IMR-90 (cell line): ENCODE measurements around the gene PSME2. TPM values are rescaled to one million over a fixed set of nuclear protein-coding genes. Genes with fewer than 3 reads are reported as not detected.
A peak's percentile ranks its signal among the peaks of the same experiment; 100 is the strongest.

Experiments used
- ATAC-seq: fragments of 200-7000 bp; cut with Tn5 transposase; 2 replicates; pipeline ENCODE4 v1.9.1; 2020; ENCODE audit warnings: low read depth, mild to moderate bottlenecking, moderate library complexity
- BruUV-seq: library from RNA; stranded (reverse); fragments of 400-500 nt; replicated peaks from 2 replicates; lab custom pipeline; 2021; lab: Mats Ljungman, UMichigan
- CTCF ChIA-PET: fragments of 300-600 bp; formaldehyde crosslinking; extraction: SDS; loops from one replicate; lab custom pipeline; 2021; ENCODE audit warnings: antibody characterized with exemption; lab: Yijun Ruan, JAX
- POLR2A ChIA-PET: fragments of 300-600 bp; sonication (Branson Sonifier 250); formaldehyde crosslinking; loops from one replicate; lab custom pipeline; 2022; ENCODE audit warnings: antibody characterized with exemption; ENCODE audit not compliant: unreplicated experiment; lab: Charles Lee
- DNase-seq: peaks from one replicate; pipeline ENCODE4 v3.0.0; 2013
- H2AFZ ChIP-seq: replicated peaks from 2 replicates; pipeline ENCODE3; 2013; ENCODE audit warnings: low read length, mild to moderate bottlenecking; ENCODE audit not compliant: poor library complexity
- H2AK5ac ChIP-seq: 2 replicates; pipeline ENCODE4 v1.6.1; 2013; ENCODE audit warnings: low read depth, low read length, inconsistent platforms
- H2AK9ac ChIP-seq: replicated peaks from 2 replicates; pipeline ENCODE3; 2013; ENCODE audit warnings: mild to moderate bottlenecking, low read depth, low read length, moderate library complexity; ENCODE audit not compliant: poor library complexity
- H2BK120ac ChIP-seq: 2 replicates; pipeline ENCODE4 v1.6.1; 2013; ENCODE audit warnings: low read depth, low read length, inconsistent platforms
- H2BK15ac ChIP-seq: 3 replicates; pipeline ENCODE4 v1.6.1; 2013; ENCODE audit warnings: low read depth, low read length, inconsistent platforms
- H2BK20ac ChIP-seq: 2 replicates; pipeline ENCODE4 v1.6.1; 2013; ENCODE audit warnings: low read depth, mild to moderate bottlenecking, inconsistent platforms, low read length, moderate library complexity
- H2BK5ac ChIP-seq: 2 replicates; pipeline ENCODE4 v1.6.1; 2013; ENCODE audit warnings: mild to moderate bottlenecking, low read depth, low read length, inconsistent platforms; ENCODE audit not compliant: poor library complexity, severe bottlenecking
- H3K14ac ChIP-seq: replicated peaks from 2 replicates; pipeline ENCODE4 v1.6.1; 2013; ENCODE audit warnings: low read depth, low read length, inconsistent platforms
- H3K18ac ChIP-seq: 2 replicates; pipeline ENCODE4 v1.6.1; 2013; ENCODE audit warnings: low read depth, low read length, control low read depth
- H3K23ac ChIP-seq: 2 replicates; pipeline ENCODE4 v1.6.1; 2013; ENCODE audit warnings: low read depth, low read length, inconsistent platforms
- H3K27ac ChIP-seq: 2 replicates; pipeline ENCODE4 v1.5.1; 2013; ENCODE audit warnings: mild to moderate bottlenecking, control low read depth, low read length; ENCODE audit not compliant: insufficient read depth
- H3K27me3 ChIP-seq: 2 replicates; pipeline ENCODE4 v1.6.1; 2013; ENCODE audit warnings: low read length; ENCODE audit not compliant: control insufficient read depth, insufficient read depth
- H3K36me3 ChIP-seq: 2 replicates; pipeline ENCODE4 v1.6.1; 2013; ENCODE audit warnings: low read length, mixed read lengths; ENCODE audit not compliant: control insufficient read depth, insufficient read depth
- H3K4ac ChIP-seq: 2 replicates; pipeline ENCODE4 v1.6.1; 2013; ENCODE audit warnings: low read depth, low read length, inconsistent platforms
- H3K4me1 ChIP-seq: 2 replicates; pipeline ENCODE4 v1.6.1; 2013; ENCODE audit warnings: low read length, mixed read lengths; ENCODE audit not compliant: control insufficient read depth, insufficient read depth
- H3K4me2 ChIP-seq: 2 replicates; pipeline ENCODE4 v1.6.1; 2013; ENCODE audit warnings: low read depth, mild to moderate bottlenecking, control low read depth, low read length, moderate library complexity
- H3K4me3 ChIP-seq: 2 replicates; pipeline ENCODE4 v1.5.1; 2013; ENCODE audit warnings: low read depth, mild to moderate bottlenecking, control low read depth, low read length, moderate library complexity; ENCODE audit not compliant: insufficient read depth
- H3K56ac ChIP-seq: 2 replicates; pipeline ENCODE4 v1.6.1; 2013; ENCODE audit warnings: low read length, inconsistent platforms; ENCODE audit not compliant: insufficient read depth; ENCODE audit errors: extremely low read depth
- H3K79me1 ChIP-seq, 2 experiments: 2 replicates each; pipeline ENCODE4 v1.6.1; 2013; ENCODE audit warnings: low read length in 2 of 2, inconsistent platforms in 1 of 2, low read depth in 1 of 2
- H3K9ac ChIP-seq: 2 replicates; pipeline ENCODE4 v1.6.1; 2013; ENCODE audit warnings: low read depth, low read length, control low read depth
- H3K9me1 ChIP-seq: 2 replicates; pipeline ENCODE4 v1.6.1; 2013; ENCODE audit warnings: low read length, inconsistent platforms; ENCODE audit not compliant: insufficient read depth
- H3K9me3 ChIP-seq: 2 replicates; pipeline ENCODE4 v1.6.1; 2013; ENCODE audit warnings: low read length; ENCODE audit not compliant: control insufficient read depth, insufficient read depth
- H4K20me1 ChIP-seq: 2 replicates; pipeline ENCODE4 v1.6.1; 2013; ENCODE audit warnings: low read length, inconsistent platforms; ENCODE audit not compliant: insufficient read depth
- H4K5ac ChIP-seq: 2 replicates; pipeline ENCODE4 v1.6.1; 2013; ENCODE audit warnings: mild to moderate bottlenecking, low read depth, low read length, control low read depth
- H4K8ac ChIP-seq, 2 experiments: 2 replicates each; pipeline ENCODE4 v1.6.1; 2013; ENCODE audit warnings: low read depth in 2 of 2, low read length in 2 of 2, control low read depth in 1 of 2, inconsistent platforms in 1 of 2
- H4K91ac ChIP-seq: 2 replicates; pipeline ENCODE4 v1.6.1; 2013; ENCODE audit warnings: low read depth, low read length, inconsistent platforms; ENCODE audit not compliant: insufficient read depth
- BHLHE40 ChIP-seq: fragments of 150-350 bp; IDR thresholded peaks from 2 replicates; pipeline ENCODE4 v1.6.1; 2016; ENCODE audit warnings: mild to moderate bottlenecking, low read depth, low read length
- CEBPB ChIP-seq: IDR thresholded peaks from 2 replicates; pipeline ENCODE4 v1.6.1; 2012; ENCODE audit warnings: low read depth, low read length, improper control_type of control experiment
- CHD1 ChIP-seq: IDR thresholded peaks from 2 replicates; pipeline ENCODE4 v1.6.1; 2012; ENCODE audit warnings: low read depth, low read length, improper control_type of control experiment
- CTCF ChIP-seq: conservative IDR thresholded peaks from 2 replicates; pipeline ENCODE4 v1.5.1; 2012; ENCODE audit warnings: mild to moderate bottlenecking, low read depth, low read length, improper control_type of control experiment
- ELK1 ChIP-seq: fragments of 150-350 bp; IDR thresholded peaks from 2 replicates; pipeline ENCODE4 v1.6.1; 2016; ENCODE audit warnings: low read depth, mild to moderate bottlenecking, low read length, moderate library complexity, borderline replicate concordance
- FOS ChIP-seq: fragments of 150-350 bp; IDR thresholded peaks from 2 replicates; pipeline ENCODE4 v1.6.1; 2016; ENCODE audit warnings: low read depth, low read length
- MAFK ChIP-seq: IDR thresholded peaks from 2 replicates; pipeline ENCODE4 v1.6.1; 2012; ENCODE audit warnings: low read depth, low read length, improper control_type of control experiment
- MAZ ChIP-seq: IDR thresholded peaks from 2 replicates; pipeline ENCODE4 v1.6.1; 2012; ENCODE audit warnings: low read depth, mild to moderate bottlenecking, low read length, improper control_type of control experiment, moderate library complexity, borderline replicate concordance
- MXI1 ChIP-seq: IDR thresholded peaks from 2 replicates; pipeline ENCODE4 v1.6.1; 2012; ENCODE audit warnings: low read depth, mild to moderate bottlenecking, low read length, moderate library complexity, borderline replicate concordance
- NFE2L2 ChIP-seq: fragments of 150-350 bp; IDR thresholded peaks from 2 replicates; pipeline ENCODE4 v1.6.1; 2016; ENCODE audit warnings: low read depth, mild to moderate bottlenecking, low read length
- POLR2A ChIP-seq: IDR thresholded peaks from 2 replicates; pipeline ENCODE4 v1.6.1; 2012; ENCODE audit warnings: mild to moderate bottlenecking, low read depth, low read length
- RAD21 ChIP-seq: IDR thresholded peaks from 2 replicates; pipeline ENCODE4 v1.6.1; 2012; ENCODE audit warnings: low read length, improper control_type of control experiment
- RCOR1 ChIP-seq: IDR thresholded peaks from 2 replicates; pipeline ENCODE4 v1.6.1; 2012; ENCODE audit warnings: mild to moderate bottlenecking, low read length, improper control_type of control experiment; ENCODE audit not compliant: insufficient replicate concordance
- SMC3 ChIP-seq: fragments of 150-350 bp; IDR thresholded peaks from 2 replicates; pipeline ENCODE4 v1.6.1; 2016; ENCODE audit warnings: low read depth, mild to moderate bottlenecking, antibody characterized with exemption, low read length, moderate library complexity
- USF2 ChIP-seq: fragments of 150-350 bp; IDR thresholded peaks from 2 replicates; pipeline ENCODE4 v1.6.1; 2017; ENCODE audit warnings: mild to moderate bottlenecking, antibody characterized with exemption, low read length, low read depth
- WGBS, 2 experiments: methylation state at CpG; one replicate each; pipeline versions ENCODE4 v1.1.5 to v1.1.7; 2013; ENCODE audit warnings: missing lambda C conversion rate in 2 of 2; ENCODE audit not compliant: insufficient read length in 1 of 2; ENCODE audit errors: extremely low coverage in 2 of 2; 5-methylcytosine and 5-hydroxymethylcytosine counted together
- dilution Hi-C: fragments of 300-500 bp; cut with HindIII; formaldehyde crosslinking; loops from one replicate; pipeline ENCODE4 v1.14.3; 2018; ENCODE audit warnings: low sequenced_read_pairs; ENCODE audit not compliant: unreplicated experiment
- in situ Hi-C: fragments of 300-500 bp; cut with MboI; formaldehyde crosslinking; loops from 3 replicates; pipeline ENCODE4 v1.14.3; 2019; ENCODE audit warnings: low sequenced_read_pairs, inconsistent platforms, mixed read lengths
- intact Hi-C: fragments of 100-400 bp; cut with micrococcal nuclease; formaldehyde crosslinking; loops from 2 replicates; pipeline ENCODE4 v1.10.0; 2022
- polyA plus RNA-seq, 3 experiments: library from polyadenylated mRNA; depleted of rRNA; stranded (reverse); fragments of >200 nt; gene quantifications; 2 replicates each; pipeline ENCODE4 v1.2.3, GENCODE V29; 2012; ENCODE audit warnings: low replicate concordance in 1 of 3
- total RNA-seq: library from RNA; depleted of rRNA; stranded (reverse); fragments of >200 nt; gene quantifications from 2 replicates; pipeline ENCODE4 v1.2.3, GENCODE V29; 2012

The PSME2 gene
- total and polyA plus RNA-seq, 2 of the 4 experiments (the other 2 are of a cell fraction), result 104 to 141 TPM

GRCh38 chr14:24184104-24184970, 37.9 kb upstream of the PSME2 start:
- in situ Hi-C loops, result no loop called here
- TF ChIP-seq MAZ (no peak), POLR2A (no peak), FOS (no peak), MAFK (no peak), NFE2L2 (no peak), MXI1 (no peak), CTCF (no peak), BHLHE40 (no peak), USF2 (no peak), CEBPB (no peak), ELK1 (no peak), SMC3 (no peak), RAD21 (no peak), RCOR1 (no peak), CHD1 (no peak)

More at GRCh38 chr14:24184104-24184970, 37.9 kb upstream of the PSME2 start:
- Histone ChIP-seq H2AFZ (peak overlapping the region; percentile 47), H3K9me1 (peaks cover 15% of the 10 kb centered on the region), H2AK9ac (no peak overlapping the region), H3K36me3 (peaks cover 67% of the 10 kb centered on the region), H4K8ac (no peak overlapping the region), H3K4ac (no peak overlapping the region), H2BK5ac (no peak overlapping the region), H3K79me1 (peaks cover 12 to 40% of the 10 kb centered on the region in 2 experiments), H2AK5ac (no peak overlapping the region), H3K4me1 (peaks cover 6% of the 10 kb centered on the region), H2BK20ac (no peak overlapping the region), H4K91ac (no peak overlapping the region), H3K9ac (no peak overlapping the region), H3K56ac (no peak overlapping the region), H3K14ac (no peak overlapping the region), H3K4me2 (no peak overlapping the region), H3K9me3 (no peaks in the 10 kb centered on the region), H2BK15ac (no peak overlapping the region), H4K5ac (no peak overlapping the region), H3K23ac (no peak overlapping the region), H3K27ac (no peak overlapping the region), H3K18ac (no peak overlapping the region), H2BK120ac (no peak overlapping the region), H3K4me3 (no peak overlapping the region), H4K20me1 (no peaks in the 10 kb centered on the region), H3K27me3 (no peaks in the 10 kb centered on the region)
- WGBS, 2 experiments, result 74% methylated on average over 5 of the region's 19 CpGs; no CpG with 5 or more reads in 1 of the 2 experiments
- ATAC-seq, result no peak
- dilution Hi-C loops (no loop called here), intact Hi-C loops (no loop called here)
- DNase-seq, result no peak
- CTCF ChIA-PET, result no interaction called here
- POLR2A ChIA-PET, result no interaction called here
- no TSS peak for BruUV-seq
